ENCODE measurements around the gene BPIFB1. TPM values are rescaled to one million over a fixed set of nuclear protein-coding genes. Genes with fewer than 3 reads are reported as not detected.

Gene BPIFB1
- total RNA-seq (2022), result 8.5 and 9.2 TPM in 2 replicates
- percentile 32 among the genes with signal in this experiment for Bru-seq, nascent RNA
- BruChase-seq, experiment 1, labeled RNA remaining after a 6-hour chase, result percentile 35 among the genes with signal in this experiment
- percentile 35 among the genes with signal in this experiment for BruChase-seq, experiment 2, labeled RNA remaining after a 2-hour chase
- long read RNA-seq, transcript BPIFB1-201 (16 exons, 1,727 nt), result major isoform, 12 of 18 reads
- long read RNA-seq, partial matches to known transcripts, result 2 of 18 reads
- long read RNA-seq, other reads (novel, unspliced or antisense), result 4 of 18 reads

- CTCF ChIA-PET, result interaction anchor here (0.5 to 2.4 kb wide), 3 partner anchors 18 to 1168 kb away, joined by 3 to 21 read pairs (median 5); no protein-coding TSS in a partner anchor
- H3K36me3 Mint-ChIP-seq (ENCODE audit: insufficient read depth, unreplicated experiment), result peaks cover 9% of the 10 kb centered on the region
- peaks cover 62% of the 10 kb centered on the region for H3K4me1 Mint-ChIP-seq (ENCODE audit: low read depth, unreplicated experiment)
- H3K27ac Mint-ChIP-seq (ENCODE audit: unreplicated experiment), result peak within 1 kb of the TSS; percentile 12
- intact Hi-C loops (cut with micrococcal nuclease; ENCODE audit: unreplicated experiment), result no loop called here
- no peak within 1 kb of the TSS for H3K4me3 Mint-ChIP-seq (ENCODE audit: low read depth, unreplicated experiment)
- peak; percentile 74 for DNase-seq
- BruUV-seq (replicated peaks), result no TSS peak
- peaks cover 39% of the 10 kb centered on the region for H3K27me3 Mint-ChIP-seq (ENCODE audit: unreplicated experiment)
- peaks cover 3% of the 10 kb centered on the region for H3K9me3 Mint-ChIP-seq (ENCODE audit: low read depth, unreplicated experiment)
- TF ChIP-seq CTCF (IDR thresholded peaks at IDR 0.05; ENCODE audit: unreplicated experiment), result no peak
Measured at GRCh38 chr20:33282991-33283555, at the start of gene BPIFB1. Gene BPIFB1, plus strand, starts transcription at chr20:33283214. Its CDS starts 2,860 bp downstream, at chr20:33286074.

GRCh38 chr20:33234050-33234449, 49.0 kb upstream of the BPIFB1 start:
- CTCF ChIA-PET, result no interaction called here
- intact Hi-C loops (cut with micrococcal nuclease; ENCODE audit: unreplicated experiment), result no loop called here
- H3K27me3 Mint-ChIP-seq (ENCODE audit: unreplicated experiment), result peaks cover 99% of the 10 kb centered on the region
- H3K27ac Mint-ChIP-seq (ENCODE audit: unreplicated experiment), result no peak overlapping the region
- no TSS peak for BruUV-seq (replicated peaks)
- H3K9me3 Mint-ChIP-seq (ENCODE audit: low read depth, unreplicated experiment), result no peaks in the 10 kb centered on the region
- no peak for TF ChIP-seq CTCF (IDR thresholded peaks at IDR 0.05; ENCODE audit: unreplicated experiment)
- no peak for DNase-seq
- H3K4me1 Mint-ChIP-seq (ENCODE audit: low read depth, unreplicated experiment), result no peaks in the 10 kb centered on the region
- no peaks in the 10 kb centered on the region for H3K36me3 Mint-ChIP-seq (ENCODE audit: insufficient read depth, unreplicated experiment)
- no peak overlapping the region for H3K4me3 Mint-ChIP-seq (ENCODE audit: low read depth, unreplicated experiment)

GRCh38 chr20:33235696-33236095, 47.3 kb upstream of the BPIFB1 start, which contains the start of gene BPIFA1:
Gene BPIFA1, plus strand, starts transcription at chr20:33235996. Its CDS starts 1,716 bp downstream, at chr20:33237712.
- DNase-seq, result no peak
- BruUV-seq (replicated peaks), result no TSS peak
- H3K27me3 Mint-ChIP-seq (ENCODE audit: unreplicated experiment), result peaks cover 100% of the 10 kb centered on the region
- no peaks in the 10 kb centered on the region for H3K4me1 Mint-ChIP-seq (ENCODE audit: low read depth, unreplicated experiment)
- H3K27ac Mint-ChIP-seq (ENCODE audit: unreplicated experiment), result no peak within 1 kb of the TSS
- CTCF ChIA-PET, result interaction anchor here (1.2 kb wide), 1 partner anchor 14 kb away, joined by 3 read pairs; no protein-coding TSS in a partner anchor
- no peaks in the 10 kb centered on the region for H3K9me3 Mint-ChIP-seq (ENCODE audit: low read depth, unreplicated experiment)
- intact Hi-C loops (cut with micrococcal nuclease; ENCODE audit: unreplicated experiment), result no loop called here
- H3K36me3 Mint-ChIP-seq (ENCODE audit: insufficient read depth, unreplicated experiment), result no peaks in the 10 kb centered on the region
- H3K4me3 Mint-ChIP-seq (ENCODE audit: low read depth, unreplicated experiment), result no peak within 1 kb of the TSS
- TF ChIP-seq CTCF (IDR thresholded peaks at IDR 0.05; ENCODE audit: unreplicated experiment), result no peak

GRCh38 chr20:33236351-33236750, 46.7 kb upstream of the BPIFB1 start:
- no peaks in the 10 kb centered on the region for H3K9me3 Mint-ChIP-seq (ENCODE audit: low read depth, unreplicated experiment)
- BruUV-seq (replicated peaks), result no TSS peak
- H3K36me3 Mint-ChIP-seq (ENCODE audit: insufficient read depth, unreplicated experiment), result no peaks in the 10 kb centered on the region
- TF ChIP-seq CTCF (IDR thresholded peaks at IDR 0.05; ENCODE audit: unreplicated experiment), result no peak
- no peak for DNase-seq
- intact Hi-C loops (cut with micrococcal nuclease; ENCODE audit: unreplicated experiment), result no loop called here
- no peaks in the 10 kb centered on the region for H3K4me1 Mint-ChIP-seq (ENCODE audit: low read depth, unreplicated experiment)
- no peak overlapping the region for H3K27ac Mint-ChIP-seq (ENCODE audit: unreplicated experiment)
- CTCF ChIA-PET, result interaction anchor here (0.5 to 1.2 kb wide), 3 partner anchors 13 to 563 kb away, joined by 3 to 11 read pairs (median 3); partner anchors contain the start of gene C20orf203
- H3K27me3 Mint-ChIP-seq (ENCODE audit: unreplicated experiment), result peaks cover 96% of the 10 kb centered on the region
- no peak overlapping the region for H3K4me3 Mint-ChIP-seq (ENCODE audit: low read depth, unreplicated experiment)

Data from Calu3 (cell line).